HG02973 (cell line): ENCODE results near the gene C4orf36.

Experiments
- ATAC-seq: cut with Tn5 transposase; IDR thresholded peaks from one replicate; pipeline ENCODE4 v1.9.1; 2021; ENCODE audit warnings: moderate library complexity; ENCODE audit not compliant: unreplicated experiment

Gene C4orf36

DNA sequence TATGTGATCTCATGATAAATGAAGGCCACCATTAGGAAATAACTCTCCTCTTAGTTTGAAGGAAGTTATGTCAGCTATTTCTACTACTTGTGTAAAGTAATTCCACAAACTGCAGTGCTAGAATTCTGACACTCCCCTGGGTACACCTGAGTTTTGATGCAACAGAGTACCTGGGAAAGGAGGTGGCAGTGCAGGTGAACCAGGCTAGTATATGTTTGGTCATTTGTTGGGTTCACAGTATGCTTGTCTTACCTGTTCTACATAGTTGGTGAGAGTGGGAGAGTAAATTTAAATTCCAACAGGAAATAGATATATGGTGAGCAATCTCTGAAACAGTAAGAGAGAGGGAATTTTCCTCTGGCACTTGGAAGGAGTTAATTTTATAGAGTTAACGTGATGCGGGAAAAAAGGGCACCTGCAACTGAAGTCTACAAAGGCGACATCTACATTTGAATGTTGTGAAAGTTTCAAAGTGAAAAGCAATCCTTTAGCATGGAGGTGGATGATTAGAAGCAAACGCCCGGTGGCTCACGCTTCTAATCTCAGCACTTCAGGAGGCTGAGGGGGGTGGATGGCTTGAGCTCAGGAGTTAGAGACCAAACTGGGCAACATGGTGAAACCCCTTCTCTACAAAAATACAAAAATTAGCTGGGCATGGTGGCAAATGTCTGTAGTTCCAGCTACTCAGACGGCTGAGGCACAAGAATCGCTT lies 34.7 kb downstream of the C4orf36 start:
- ATAC-seq, result no peak

DNA sequence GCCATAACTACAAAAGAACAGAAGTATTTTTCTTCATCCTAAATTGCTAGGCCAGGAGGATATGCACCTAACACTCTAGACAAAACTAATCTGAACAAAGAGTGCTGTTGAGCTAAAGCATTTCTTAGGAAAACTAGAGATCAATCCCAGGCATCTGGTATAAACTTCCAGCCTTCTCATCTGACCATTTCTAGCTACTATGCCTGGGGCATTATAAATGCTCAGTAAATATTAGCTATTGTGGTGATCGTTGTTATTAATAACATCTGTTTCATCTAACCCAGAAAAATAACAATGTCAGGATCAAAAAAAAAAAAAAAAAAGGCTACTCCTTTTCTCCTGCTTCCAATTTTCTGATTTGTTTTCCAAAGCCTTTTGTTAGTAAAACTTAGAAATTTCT lies 35.3 kb downstream of the C4orf36 start:
- no peak for ATAC-seq

DNA sequence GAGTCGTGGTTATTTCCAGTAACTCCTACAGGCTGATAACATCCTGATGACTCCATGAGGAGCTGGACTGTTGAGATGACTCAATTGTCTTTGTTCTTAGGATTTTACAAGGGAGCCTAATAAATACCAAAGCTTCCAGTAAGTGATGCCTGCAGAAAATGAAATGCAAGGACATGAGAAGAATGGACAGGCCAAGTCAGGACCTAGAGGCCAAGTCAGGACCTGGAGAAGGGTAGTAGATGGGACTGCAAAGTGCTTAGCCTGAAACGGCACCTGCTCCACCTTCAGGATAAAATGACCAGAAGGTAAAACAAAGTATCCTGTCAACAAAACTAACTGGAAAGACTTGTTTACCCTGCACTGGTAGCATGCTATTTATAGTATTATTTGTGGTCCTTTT lies 36.6 kb downstream of the C4orf36 start:
- no peak for ATAC-seq

DNA sequence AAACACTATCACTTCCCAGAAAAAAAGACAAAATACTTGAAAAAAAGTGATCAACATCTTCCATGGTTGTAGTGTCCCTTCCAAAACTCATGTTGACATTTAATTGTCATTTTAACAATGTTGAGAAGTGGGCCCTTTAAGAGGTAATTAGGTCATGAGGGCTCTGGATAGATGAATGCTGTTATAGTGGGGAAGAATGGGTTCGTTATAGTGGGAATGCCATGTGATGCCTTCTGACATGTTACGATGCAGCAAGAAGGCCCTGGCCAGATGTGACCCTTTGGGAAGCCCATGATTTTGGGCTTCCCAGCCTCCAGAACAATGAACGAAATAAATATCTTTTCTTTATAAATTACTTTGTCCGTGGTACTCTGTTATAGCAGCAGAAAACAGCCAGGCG lies 39.0 kb downstream of the C4orf36 start:
- no peak for ATAC-seq

DNA sequence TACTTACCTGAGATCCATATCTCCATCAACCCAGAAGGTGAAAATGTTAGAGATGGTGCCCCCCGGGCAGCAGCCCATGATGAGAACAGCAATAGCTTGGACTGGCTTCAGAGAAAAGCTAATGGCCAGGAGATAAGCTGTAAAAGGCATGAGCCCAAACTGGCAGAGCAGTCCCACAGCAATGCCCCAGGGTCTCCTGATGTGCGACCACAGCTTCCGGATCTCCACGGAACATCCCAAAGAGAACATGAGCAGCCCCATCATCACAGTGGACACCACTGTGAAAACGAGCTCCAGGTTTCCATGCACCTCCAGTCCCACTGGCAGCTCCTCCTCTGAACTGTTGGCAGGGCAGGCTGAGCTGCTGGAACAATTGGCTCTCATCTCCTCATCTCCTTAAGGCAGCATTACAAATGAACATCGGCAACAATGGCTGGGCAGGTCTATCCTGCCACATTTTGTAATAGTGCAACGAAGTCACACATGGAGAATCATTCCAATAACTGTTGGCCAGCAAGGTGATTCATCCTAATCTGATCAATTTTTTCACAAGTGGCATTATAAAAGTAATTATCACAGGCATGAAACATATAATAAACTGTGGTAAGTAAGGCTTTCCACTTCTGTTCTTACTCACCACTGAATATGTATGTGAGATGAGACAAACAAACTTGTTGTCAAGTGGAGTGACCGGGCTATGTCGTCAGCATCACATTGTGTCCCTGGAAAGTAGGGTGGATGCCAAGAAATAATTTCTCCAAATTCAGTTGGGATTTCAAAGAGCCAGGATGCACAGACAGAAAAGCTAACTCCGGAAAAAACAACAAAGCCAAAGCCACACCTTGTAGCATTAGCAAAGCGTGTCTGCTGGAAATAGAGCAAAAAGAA lies 43.2 kb downstream of the C4orf36 start, which contains the start of gene SLC10A6:
TSS of gene SLC10A6 (minus strand) at position 653 of the 888 bp plus-strand sequence. CDS start at position 384, 269 bp downstream.
- ATAC-seq, result no peak

DNA sequence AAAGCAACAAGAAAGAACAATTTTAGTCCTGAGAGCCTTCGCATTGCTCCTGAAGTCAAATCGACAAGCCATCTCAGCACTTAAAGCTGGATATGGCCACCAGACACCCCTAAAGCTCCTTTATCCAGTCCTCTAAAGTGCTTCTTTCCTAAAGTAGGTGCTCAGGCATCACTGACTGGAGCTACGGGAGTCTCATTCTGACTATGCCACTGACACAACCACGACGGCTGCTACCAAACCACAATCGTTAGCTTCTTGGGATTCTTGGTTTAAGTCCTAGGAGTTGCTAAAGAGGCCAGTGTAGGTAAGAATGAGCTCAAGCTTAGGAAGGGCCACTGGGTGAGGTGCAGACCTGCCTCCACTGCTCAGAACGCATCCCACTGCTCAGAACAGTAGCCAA lies 44.1 kb downstream of the C4orf36 start:
- ATAC-seq, result no peak

DNA sequence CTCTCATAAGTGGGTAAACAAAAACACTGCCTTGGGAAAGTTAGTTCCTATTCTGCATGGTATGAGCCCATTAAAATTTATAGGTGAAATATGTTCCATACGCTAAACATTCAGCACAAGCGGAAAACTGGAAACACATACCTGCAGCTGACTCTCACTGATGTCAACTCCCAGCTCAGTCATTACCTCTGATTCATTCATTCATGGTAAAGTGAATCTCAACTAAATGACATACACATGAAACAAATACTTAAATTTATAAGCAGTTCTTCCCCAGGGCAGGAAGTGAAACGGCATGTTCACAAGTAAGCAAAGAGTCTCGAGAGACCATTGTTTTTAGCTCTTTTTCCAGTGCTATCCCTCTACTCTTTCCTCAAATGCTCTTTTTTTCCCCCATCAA lies 44.7 kb downstream of the C4orf36 start:
- ATAC-seq, result no peak

DNA sequence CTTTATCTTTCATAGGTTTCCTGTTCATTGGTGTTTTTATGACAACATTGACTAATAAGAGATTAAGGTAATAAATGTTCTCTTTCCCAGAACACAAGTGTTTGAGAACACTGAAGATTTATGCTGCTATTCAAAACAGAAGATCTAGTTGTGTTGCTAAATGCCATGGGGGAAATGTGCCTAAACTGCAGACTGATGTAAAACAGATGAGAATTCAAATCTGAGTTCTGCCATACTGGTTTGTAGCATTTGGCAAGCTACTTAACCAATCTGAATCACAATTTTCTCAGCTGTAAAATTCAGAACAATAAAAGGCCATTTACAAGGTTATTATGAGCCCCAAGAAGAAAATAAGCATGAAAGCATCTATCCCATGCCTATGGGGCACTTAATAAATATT lies 45.3 kb downstream of the C4orf36 start:
- no peak for ATAC-seq

DNA sequence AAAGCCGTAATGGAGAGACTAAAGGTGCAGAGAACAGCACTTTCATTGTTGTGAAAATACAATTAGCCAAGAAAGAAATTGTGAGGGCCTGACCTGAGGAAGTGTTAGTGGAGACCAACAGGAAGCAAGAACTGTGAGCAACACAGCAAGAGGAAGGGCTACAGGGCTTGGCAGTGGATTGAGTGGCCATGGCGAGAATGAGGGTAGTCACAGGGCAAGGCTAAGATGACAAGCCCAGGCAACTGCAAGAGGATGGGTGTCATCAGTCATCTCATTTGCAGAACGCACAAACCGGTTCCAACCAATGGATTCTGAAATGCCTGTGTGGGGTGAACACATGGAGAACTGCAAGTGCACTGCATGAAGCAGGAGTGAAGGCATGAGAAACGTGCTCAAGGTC lies 46.6 kb downstream of the C4orf36 start:
- no peak for ATAC-seq

DNA sequence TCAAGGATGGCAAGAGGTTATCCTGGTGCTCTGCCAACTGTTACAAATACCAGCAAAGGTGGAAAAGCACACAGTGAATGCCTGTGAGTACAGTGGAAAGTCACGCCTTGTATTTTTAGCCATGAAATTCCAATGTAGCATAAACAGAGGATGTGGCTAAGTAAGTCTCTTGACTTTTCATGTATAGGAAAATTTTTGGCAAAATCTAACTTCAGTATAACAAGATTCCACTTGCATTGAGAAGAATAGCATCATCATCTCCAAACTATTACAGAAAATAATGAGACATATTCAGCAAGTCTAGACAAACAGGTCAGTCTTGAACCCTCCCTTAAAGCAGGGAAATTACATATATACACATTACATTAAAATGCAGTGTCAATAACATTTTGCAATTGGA lies 50.9 kb downstream of the C4orf36 start:
- no peak for ATAC-seq

DNA sequence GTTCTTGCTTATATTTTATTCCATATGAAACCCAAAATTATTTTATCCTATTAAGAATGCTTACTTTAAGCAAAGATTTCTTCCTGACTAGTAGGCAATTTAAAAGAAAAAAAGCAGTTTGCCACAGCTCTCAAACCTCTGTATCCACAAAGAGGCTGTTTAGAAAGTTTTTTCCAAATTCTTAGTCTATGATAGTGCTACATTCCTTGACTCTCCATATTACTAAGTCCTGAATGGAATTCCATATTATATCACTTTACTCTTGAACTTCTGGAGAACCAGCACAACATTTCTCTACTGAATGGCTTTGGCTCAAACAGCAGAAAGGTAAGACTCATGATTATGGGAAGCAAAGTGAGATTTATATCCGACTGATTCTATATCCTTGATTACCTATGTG lies 51.4 kb downstream of the C4orf36 start:
- no peak for ATAC-seq

DNA sequence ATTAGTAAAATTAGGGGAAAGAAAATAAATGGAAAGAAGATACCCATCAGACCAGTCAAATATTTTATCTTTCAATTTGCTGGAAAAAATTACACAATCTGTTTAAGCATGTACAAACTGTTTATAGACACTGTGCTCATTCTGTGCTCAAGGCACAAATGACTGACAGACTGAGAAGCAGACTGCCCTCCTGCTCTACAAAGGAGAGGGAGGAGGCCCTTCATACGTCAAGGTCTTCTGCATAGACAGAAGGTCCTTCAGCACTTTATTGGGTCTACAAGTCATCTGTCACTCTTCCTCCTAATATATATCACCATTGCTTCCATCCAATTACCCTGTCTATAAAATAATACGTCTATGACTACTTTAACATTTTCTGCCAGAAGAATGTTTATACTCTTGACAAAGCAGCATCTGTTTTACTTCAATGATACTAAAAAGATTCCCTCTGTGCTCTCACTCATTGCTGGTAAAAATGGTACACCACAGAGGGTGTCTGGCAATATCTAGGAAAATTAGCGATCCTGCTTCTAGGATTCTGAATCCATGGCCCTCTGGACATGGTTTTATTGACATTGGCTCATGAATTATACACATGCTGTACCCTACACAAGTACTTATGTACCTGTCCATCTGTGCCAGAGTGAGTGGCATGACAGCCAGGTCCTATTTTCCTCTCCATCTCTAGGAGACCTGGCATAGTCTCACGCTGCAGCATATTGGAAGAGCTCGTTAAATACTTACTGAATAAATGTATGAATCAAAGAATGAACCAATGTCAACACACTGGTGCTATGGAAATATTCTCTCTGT lies 54.3 kb downstream of the C4orf36 start:
- ATAC-seq, result no peak

DNA sequence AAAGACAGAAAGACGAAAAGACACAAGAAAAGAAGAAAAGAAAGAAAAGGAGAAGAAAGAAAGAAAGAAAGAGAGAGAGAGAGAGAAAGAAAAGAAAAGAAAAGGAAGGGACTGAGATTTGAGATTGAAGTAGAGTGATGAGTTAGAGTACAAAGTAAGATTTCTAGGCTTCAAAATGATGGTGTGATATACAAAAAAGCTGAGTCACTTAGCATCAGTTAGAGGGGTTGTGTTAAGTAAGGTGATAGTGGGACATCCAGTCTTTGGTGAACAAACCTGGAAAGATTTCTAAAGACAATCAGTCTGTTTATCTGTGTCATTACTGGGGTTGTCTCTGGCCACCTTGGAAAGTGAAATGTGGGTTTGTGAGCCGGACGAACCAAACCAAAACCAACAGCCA lies 56.5 kb downstream of the C4orf36 start:
- ATAC-seq, result no peak

DNA sequence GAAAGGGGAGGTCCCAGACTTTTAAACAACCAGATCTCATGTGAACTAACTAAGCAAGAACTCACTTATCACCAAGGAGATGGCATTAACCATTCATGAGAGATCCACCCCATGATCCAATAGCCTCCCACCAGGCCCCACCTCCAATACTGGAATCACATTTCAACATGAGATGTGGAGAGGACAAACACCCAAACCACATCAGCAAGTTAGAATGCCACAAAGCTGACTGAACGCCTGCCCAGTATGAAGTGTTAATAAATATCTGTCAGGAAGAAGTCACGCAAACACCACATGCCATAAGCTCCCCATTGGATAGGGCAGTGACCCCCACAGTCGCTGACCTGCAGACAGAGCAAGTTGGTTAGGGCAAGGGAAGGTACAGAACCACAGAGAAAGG lies 57.3 kb downstream of the C4orf36 start:
- ATAC-seq, result no peak

DNA sequence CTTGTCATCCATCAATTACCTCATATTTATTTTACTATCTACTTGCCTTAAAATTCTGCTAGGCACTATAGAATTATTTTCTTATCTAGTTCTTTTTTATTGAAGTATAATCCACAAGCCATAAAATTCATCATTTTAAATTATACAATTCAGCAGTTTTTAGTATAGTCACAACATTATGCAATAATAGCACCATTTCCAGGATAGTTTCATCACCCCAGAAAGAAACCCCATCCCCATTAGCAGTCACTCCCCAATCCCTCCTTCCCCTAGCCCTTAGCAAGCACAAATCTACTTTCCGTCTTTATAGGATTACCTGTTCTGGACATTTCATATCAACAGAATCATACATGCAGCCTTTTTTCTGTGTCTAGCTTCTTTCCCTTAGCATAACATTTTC lies 58.6 kb downstream of the C4orf36 start:
- ATAC-seq, result no peak

DNA sequence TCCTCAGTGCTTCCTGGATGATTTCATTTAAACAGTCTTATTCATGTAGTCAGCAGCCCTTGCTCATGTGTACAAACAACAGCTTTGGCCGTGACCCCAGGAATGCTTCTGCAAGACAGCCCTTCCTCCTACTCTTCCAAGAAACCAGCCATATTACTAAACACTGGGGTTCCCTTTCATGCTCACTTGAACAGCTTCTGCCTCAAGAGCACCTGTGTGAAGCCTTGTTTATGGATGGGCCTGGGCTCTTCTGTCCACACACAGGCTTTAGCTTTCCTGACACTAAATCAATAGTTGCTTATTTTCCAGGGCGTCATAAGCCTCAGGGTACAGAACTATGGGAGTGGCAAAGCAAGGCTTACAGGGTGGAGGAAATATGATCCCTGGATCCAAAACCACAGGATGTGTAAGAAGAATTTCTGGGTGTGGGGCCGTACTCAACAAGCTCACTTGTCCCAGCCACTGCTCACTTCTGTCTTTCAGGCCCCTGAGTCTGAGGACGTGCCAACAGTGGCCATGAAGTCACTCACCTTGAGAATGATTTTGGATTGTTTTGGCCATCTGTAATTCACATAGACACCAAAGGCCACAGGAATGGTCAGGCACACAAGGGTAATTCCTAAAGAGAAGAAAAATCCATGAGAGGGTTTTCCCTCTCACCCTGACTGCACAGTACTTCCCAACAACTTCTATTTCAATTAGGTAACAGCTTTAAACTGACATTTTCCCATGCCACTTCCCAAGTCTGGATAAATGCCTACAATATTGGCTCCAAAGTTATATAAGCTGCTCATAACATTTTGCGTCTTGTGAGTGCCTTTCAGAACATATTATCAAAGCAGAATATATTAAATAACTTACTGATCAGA lies 60.7 kb downstream of the C4orf36 start:
- ATAC-seq, result no peak
